ENCODE measurements around the gene MYO16.

MYO16 gene

DNA sequence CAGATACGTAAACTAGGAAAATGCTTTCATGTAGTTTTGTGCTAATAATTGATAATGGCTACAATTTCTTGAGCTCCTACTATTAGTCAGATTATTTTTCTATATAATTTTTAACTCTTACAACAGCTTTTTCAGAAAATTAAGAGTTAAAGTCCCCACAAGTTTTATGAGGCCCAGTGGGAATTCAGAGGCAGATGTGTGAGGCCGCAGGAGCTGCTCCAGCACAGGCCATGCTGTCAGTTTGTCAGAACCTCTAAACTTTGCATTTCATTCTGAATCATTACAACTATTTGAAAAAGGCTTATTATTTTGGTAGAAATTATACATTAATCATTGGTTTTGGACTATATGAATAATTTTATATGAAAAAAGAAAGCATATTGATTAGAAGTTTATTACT lies 370.8 kb downstream of the MYO16 start:
- Histone ChIP-seq H3K36me3 (ENCODE audit: control insufficient read depth, insufficient read depth, low read length) (no peaks in the 10 kb centered on the region), H3K4me3 (ENCODE audit: insufficient read depth, low read depth, low read length) (no peak overlapping the region), H3K27me3 (ENCODE audit: control insufficient read depth, insufficient read depth, low read length, poor library complexity, severe bottlenecking) (no peaks in the 10 kb centered on the region), H3K4me1 (ENCODE audit: control insufficient read depth, insufficient read depth, low read length) (no peaks in the 10 kb centered on the region), H3K27ac (ENCODE audit: insufficient read depth, low read depth, low read length, poor library complexity, severe bottlenecking) (no peak overlapping the region), H3K9me3 (ENCODE audit: control insufficient read depth, low read length) (no peaks in the 10 kb centered on the region)
- 85 to 86% methylated on average over 2 of the region's 2 CpGs for WGBS, 2 experiments

DNA sequence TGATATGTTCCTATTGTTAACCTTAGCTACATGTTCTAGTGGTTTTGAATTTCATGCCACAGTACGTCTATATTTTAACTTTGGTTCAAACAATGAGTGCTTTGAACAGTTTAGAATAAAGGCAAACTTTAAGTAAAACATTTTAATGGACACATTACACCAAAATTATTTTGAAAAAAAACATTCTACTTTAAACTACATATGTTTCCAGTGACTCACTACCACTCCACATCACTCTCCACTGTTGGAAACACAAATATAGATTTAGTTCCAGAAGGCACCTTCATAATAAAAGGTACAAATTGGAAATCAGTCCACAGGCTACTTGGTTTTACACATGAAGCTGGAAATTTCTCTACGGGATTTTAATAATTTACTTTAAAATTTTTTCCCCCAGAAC lies 373.5 kb downstream of the MYO16 start:
- Histone ChIP-seq H3K27me3 (ENCODE audit: control insufficient read depth, insufficient read depth, low read length, poor library complexity, severe bottlenecking) (no peaks in the 10 kb centered on the region), H3K4me1 (ENCODE audit: control insufficient read depth, insufficient read depth, low read length) (no peaks in the 10 kb centered on the region), H3K27ac (ENCODE audit: insufficient read depth, low read depth, low read length, poor library complexity, severe bottlenecking) (no peak overlapping the region), H3K4me3 (ENCODE audit: insufficient read depth, low read depth, low read length) (no peak overlapping the region), H3K36me3 (ENCODE audit: control insufficient read depth, insufficient read depth, low read length) (no peaks in the 10 kb centered on the region), H3K9me3 (ENCODE audit: control insufficient read depth, low read length) (no peaks in the 10 kb centered on the region)
- WGBS, 2 experiments: 100% methylated on average over 1 to 2 of the region's 2 CpGs

DNA sequence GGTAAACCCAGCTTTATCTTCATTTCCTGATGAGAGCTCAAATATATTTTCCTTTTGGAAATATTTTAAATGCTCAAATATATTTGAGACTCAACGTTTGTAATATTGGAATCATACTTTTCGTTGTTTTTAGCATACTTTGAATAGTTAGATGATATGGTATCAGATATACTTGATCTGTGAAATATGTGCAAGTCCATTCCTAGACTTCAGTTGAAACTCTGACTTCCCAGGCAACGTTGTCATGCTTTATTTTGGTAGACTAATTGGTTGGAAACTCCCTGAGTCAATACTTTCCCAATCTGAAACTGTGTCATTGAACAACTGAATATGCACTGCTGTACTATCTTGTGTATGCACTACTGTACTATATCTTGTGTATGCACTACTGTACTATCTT lies 378.5 kb downstream of the MYO16 start:
- H3K4me1 ChIP-seq (ENCODE audit: control insufficient read depth, insufficient read depth, low read length): peaks cover 9% of the 10 kb centered on the region
- H3K27me3 ChIP-seq (ENCODE audit: control insufficient read depth, insufficient read depth, low read length, poor library complexity, severe bottlenecking): no peaks in the 10 kb centered on the region
- H3K36me3 ChIP-seq (ENCODE audit: control insufficient read depth, insufficient read depth, low read length): no peaks in the 10 kb centered on the region
- 94 to 95% methylated on average over 3 of the region's 3 CpGs for WGBS, 2 experiments
- H3K4me3 ChIP-seq (ENCODE audit: insufficient read depth, low read depth, low read length): no peak overlapping the region
- no peaks in the 10 kb centered on the region for H3K9me3 ChIP-seq (ENCODE audit: control insufficient read depth, low read length)
- no peak overlapping the region for H3K27ac ChIP-seq (ENCODE audit: insufficient read depth, low read depth, low read length, poor library complexity, severe bottlenecking)

DNA sequence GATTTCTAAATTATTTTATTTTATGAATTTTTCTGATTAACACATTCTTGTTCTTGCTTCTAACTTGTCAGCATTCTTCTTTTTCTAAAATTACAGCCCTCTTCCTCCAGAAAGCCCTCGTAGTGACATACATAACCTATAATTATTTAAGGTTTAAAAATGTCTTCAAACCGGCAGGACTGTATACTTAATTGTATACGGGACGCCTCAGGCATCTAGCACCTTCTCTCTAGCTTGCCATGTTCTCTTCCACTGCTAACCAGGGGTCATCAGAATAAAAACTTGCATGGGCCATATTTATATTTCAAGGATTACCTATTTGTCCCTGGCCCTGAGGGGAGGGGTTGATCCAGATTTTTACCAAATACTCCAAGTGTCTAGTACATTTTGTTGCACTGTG lies 380.3 kb downstream of the MYO16 start:
- H3K27me3 ChIP-seq (ENCODE audit: control insufficient read depth, insufficient read depth, low read length, poor library complexity, severe bottlenecking): no peaks in the 10 kb centered on the region
- H3K9me3 ChIP-seq (ENCODE audit: control insufficient read depth, low read length): no peaks in the 10 kb centered on the region
- H3K4me3 ChIP-seq (ENCODE audit: insufficient read depth, low read depth, low read length): no peak overlapping the region
- peaks cover 9% of the 10 kb centered on the region for H3K4me1 ChIP-seq (ENCODE audit: control insufficient read depth, insufficient read depth, low read length)
- WGBS, 2 experiments: 90 to 98% methylated on average over 3 to 4 of the region's 4 CpGs
- H3K27ac ChIP-seq (ENCODE audit: insufficient read depth, low read depth, low read length, poor library complexity, severe bottlenecking): no peak overlapping the region
- H3K36me3 ChIP-seq (ENCODE audit: control insufficient read depth, insufficient read depth, low read length): no peaks in the 10 kb centered on the region

DNA sequence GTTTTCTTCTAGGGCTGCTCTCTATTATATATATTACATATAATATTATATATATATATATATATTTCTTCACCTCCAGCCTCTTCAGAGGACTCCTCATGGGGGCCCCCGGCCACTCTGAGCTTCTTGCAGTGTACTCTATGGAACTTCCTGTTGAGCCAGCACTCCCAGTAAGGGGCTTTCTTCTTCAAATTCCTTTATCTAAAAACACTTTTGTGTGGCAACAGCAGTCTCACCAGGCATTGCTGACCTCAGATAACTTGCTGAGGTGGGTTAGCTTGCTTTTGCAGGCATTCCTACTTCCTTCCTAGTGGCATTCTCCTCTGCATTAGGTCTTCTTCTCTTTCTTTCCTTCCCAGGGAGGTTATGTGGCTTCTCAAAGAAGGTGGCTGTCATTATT lies 381.5 kb downstream of the MYO16 start:
- H3K36me3 ChIP-seq (ENCODE audit: control insufficient read depth, insufficient read depth, low read length): no peaks in the 10 kb centered on the region
- no peak overlapping the region for H3K4me3 ChIP-seq (ENCODE audit: insufficient read depth, low read depth, low read length)
- 31 to 43% methylated on average over 1 of the region's 1 CpG for WGBS, 2 experiments
- no peaks in the 10 kb centered on the region for H3K9me3 ChIP-seq (ENCODE audit: control insufficient read depth, low read length)
- H3K4me1 ChIP-seq (ENCODE audit: control insufficient read depth, insufficient read depth, low read length): peaks cover 9% of the 10 kb centered on the region
- H3K27ac ChIP-seq (ENCODE audit: insufficient read depth, low read depth, low read length, poor library complexity, severe bottlenecking): no peak overlapping the region
- no peaks in the 10 kb centered on the region for H3K27me3 ChIP-seq (ENCODE audit: control insufficient read depth, insufficient read depth, low read length, poor library complexity, severe bottlenecking)

DNA sequence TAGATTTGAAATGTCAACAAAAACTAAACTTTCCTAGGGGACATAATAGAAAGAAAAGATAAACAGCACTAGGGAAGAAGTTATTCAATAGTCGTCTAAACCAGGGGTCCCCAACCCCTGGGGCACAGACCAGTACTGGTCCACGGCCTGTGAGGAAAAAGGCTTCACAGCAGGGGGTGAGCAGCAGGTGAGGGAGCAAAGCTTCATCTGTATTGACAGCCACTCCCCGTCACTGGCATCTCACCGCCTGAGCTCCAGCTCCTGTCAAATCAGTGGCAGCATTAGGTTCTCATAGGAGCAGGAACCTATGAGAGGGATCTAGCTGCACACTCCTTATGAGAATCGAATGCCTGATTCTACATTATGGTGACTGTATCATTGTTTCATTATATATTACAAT lies 382.7 kb downstream of the MYO16 start:
- H3K27ac ChIP-seq (ENCODE audit: insufficient read depth, low read depth, low read length, poor library complexity, severe bottlenecking): no peak overlapping the region
- no peaks in the 10 kb centered on the region for H3K9me3 ChIP-seq (ENCODE audit: control insufficient read depth, low read length)
- H3K4me1 ChIP-seq (ENCODE audit: control insufficient read depth, insufficient read depth, low read length): peaks cover 9% of the 10 kb centered on the region
- WGBS, 2 experiments: 30 to 39% methylated on average over 4 to 5 of the region's 5 CpGs
- H3K27me3 ChIP-seq (ENCODE audit: control insufficient read depth, insufficient read depth, low read length, poor library complexity, severe bottlenecking): no peaks in the 10 kb centered on the region
- no peak overlapping the region for H3K4me3 ChIP-seq (ENCODE audit: insufficient read depth, low read depth, low read length)
- H3K36me3 ChIP-seq (ENCODE audit: control insufficient read depth, insufficient read depth, low read length): no peaks in the 10 kb centered on the region

DNA sequence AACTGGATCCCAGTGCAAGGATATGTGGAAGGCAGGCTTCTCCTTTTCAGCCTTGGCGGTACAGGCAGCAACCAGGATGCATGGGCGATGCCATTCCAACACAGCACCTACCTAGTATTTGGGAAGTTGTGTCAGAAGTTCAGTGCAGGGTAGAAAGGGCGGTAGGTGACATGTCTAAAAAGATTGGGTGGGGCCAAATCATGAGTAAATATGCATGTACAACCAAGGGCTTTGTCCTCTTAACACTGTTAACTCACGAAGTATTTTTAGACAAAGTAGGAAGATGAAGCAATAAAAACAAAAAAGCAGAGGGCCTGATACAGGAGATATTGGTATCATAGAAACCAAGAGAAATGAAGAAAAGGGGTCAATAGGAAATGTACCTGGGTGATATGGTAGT lies 392.1 kb downstream of the MYO16 start:
- no peaks in the 10 kb centered on the region for H3K4me1 ChIP-seq (ENCODE audit: control insufficient read depth, insufficient read depth, low read length)
- H3K27me3 ChIP-seq (ENCODE audit: control insufficient read depth, insufficient read depth, low read length, poor library complexity, severe bottlenecking): no peaks in the 10 kb centered on the region
- no peaks in the 10 kb centered on the region for H3K9me3 ChIP-seq (ENCODE audit: control insufficient read depth, low read length)
- no peaks in the 10 kb centered on the region for H3K36me3 ChIP-seq (ENCODE audit: control insufficient read depth, insufficient read depth, low read length)
- H3K4me3 ChIP-seq (ENCODE audit: insufficient read depth, low read depth, low read length): no peak overlapping the region
- no peak overlapping the region for H3K27ac ChIP-seq (ENCODE audit: insufficient read depth, low read depth, low read length, poor library complexity, severe bottlenecking)
- 68 to 71% methylated on average over 4 of the region's 4 CpGs for WGBS, 2 experiments

DNA sequence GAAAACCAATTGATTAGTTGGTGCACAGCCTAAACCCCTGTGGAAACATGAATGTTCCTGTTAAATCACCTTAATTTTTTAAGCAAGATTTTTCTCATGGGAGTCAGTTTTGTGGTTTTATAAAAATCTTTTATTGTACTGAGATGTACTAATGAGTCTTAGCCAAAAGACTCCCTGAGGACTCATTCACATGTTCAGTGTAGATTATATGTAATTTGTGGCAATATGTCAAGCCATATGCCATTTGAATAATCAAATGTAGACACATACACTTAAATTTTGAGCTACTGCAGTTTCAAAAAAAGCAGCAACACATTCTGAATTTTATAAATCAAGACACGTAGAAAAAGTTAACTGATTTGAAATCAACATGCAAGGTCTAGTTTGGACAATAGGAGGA lies 395.2 kb downstream of the MYO16 start:
- no peak overlapping the region for H3K27ac ChIP-seq (ENCODE audit: insufficient read depth, low read depth, low read length, poor library complexity, severe bottlenecking)
- no peaks in the 10 kb centered on the region for H3K36me3 ChIP-seq (ENCODE audit: control insufficient read depth, insufficient read depth, low read length)
- no peaks in the 10 kb centered on the region for H3K4me1 ChIP-seq (ENCODE audit: control insufficient read depth, insufficient read depth, low read length)
- no peak overlapping the region for H3K4me3 ChIP-seq (ENCODE audit: insufficient read depth, low read depth, low read length)
- no peaks in the 10 kb centered on the region for H3K27me3 ChIP-seq (ENCODE audit: control insufficient read depth, insufficient read depth, low read length, poor library complexity, severe bottlenecking)
- 94 to 100% methylated on average over 1 of the region's 1 CpG for WGBS, 2 experiments
- no peaks in the 10 kb centered on the region for H3K9me3 ChIP-seq (ENCODE audit: control insufficient read depth, low read length)

DNA sequence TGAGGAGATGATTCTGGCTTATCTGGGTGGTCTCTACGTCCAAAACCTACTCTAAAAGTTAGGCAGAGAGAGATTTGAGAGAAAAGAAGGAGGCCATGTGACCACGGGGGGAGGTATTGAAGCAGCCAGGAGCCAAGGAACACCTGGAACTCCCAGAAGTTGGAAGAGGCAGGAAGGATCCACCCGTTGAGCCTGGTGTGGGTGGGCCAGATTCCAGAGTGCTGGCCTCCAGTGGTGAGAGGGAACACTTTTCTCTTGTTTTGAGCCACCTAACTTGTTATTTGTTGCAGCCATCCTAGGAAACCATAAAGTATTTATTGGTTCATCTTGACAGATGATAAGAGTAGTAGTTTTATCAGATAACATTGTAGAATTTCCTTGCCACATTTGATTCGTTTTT lies 396.9 kb downstream of the MYO16 start:
- H3K27ac ChIP-seq (ENCODE audit: insufficient read depth, low read depth, low read length, poor library complexity, severe bottlenecking): no peak overlapping the region
- no peak overlapping the region for H3K4me3 ChIP-seq (ENCODE audit: insufficient read depth, low read depth, low read length)
- H3K36me3 ChIP-seq (ENCODE audit: control insufficient read depth, insufficient read depth, low read length): no peaks in the 10 kb centered on the region
- WGBS, 2 experiments: 82 to 87% methylated on average over 4 of the region's 4 CpGs
- H3K4me1 ChIP-seq (ENCODE audit: control insufficient read depth, insufficient read depth, low read length): no peaks in the 10 kb centered on the region
- no peaks in the 10 kb centered on the region for H3K9me3 ChIP-seq (ENCODE audit: control insufficient read depth, low read length)
- no peaks in the 10 kb centered on the region for H3K27me3 ChIP-seq (ENCODE audit: control insufficient read depth, insufficient read depth, low read length, poor library complexity, severe bottlenecking)

DNA sequence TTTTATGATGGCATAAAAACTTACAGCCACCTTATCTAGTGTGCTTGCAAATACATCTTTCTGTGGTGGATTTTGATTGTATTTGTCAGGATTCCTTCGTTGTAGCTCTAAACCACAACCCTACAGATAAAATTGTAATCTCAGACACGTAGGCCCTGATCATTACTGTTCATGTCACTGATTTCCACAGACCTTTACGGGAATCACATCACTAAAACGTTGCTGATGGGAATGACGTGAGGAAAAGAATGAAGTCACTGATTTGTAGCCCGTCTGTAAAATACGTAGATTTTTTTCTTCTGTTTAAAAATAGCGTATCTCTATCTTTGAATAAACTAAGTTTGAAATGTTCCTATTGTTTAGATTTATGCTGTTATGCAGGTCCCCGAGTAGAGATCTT lies 399.2 kb downstream of the MYO16 start:
- no peaks in the 10 kb centered on the region for H3K4me1 ChIP-seq (ENCODE audit: control insufficient read depth, insufficient read depth, low read length)
- H3K27me3 ChIP-seq (ENCODE audit: control insufficient read depth, insufficient read depth, low read length, poor library complexity, severe bottlenecking): no peaks in the 10 kb centered on the region
- no peaks in the 10 kb centered on the region for H3K36me3 ChIP-seq (ENCODE audit: control insufficient read depth, insufficient read depth, low read length)
- 94 to 96% methylated on average over 9 of the region's 9 CpGs for WGBS, 2 experiments
- H3K9me3 ChIP-seq (ENCODE audit: control insufficient read depth, low read length): no peaks in the 10 kb centered on the region
- H3K4me3 ChIP-seq (ENCODE audit: insufficient read depth, low read depth, low read length): no peak overlapping the region
- no peak overlapping the region for H3K27ac ChIP-seq (ENCODE audit: insufficient read depth, low read depth, low read length, poor library complexity, severe bottlenecking)

DNA sequence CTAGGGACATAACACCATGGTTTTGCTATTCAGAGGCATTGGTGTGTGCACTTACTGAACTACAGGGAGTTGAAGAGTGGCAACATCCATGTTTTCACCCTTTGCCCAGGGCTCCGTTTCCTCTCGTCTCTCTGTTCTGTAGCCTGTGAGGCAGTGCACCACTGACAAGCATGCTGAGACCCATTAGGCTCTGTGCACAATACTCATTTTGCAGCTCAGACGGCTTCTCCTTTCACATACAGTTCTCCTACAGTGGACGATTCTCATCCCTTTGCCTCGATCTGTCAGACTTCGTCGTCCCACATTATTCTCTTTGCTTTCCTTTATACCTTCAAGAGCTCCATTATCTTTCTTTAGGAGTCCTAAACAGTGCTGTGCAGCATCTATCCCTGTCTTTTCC lies 403.7 kb downstream of the MYO16 start:
- Histone ChIP-seq H3K9me3 (ENCODE audit: control insufficient read depth, low read length) (no peaks in the 10 kb centered on the region), H3K27ac (ENCODE audit: insufficient read depth, low read depth, low read length, poor library complexity, severe bottlenecking) (no peak overlapping the region), H3K36me3 (ENCODE audit: control insufficient read depth, insufficient read depth, low read length) (no peaks in the 10 kb centered on the region), H3K27me3 (ENCODE audit: control insufficient read depth, insufficient read depth, low read length, poor library complexity, severe bottlenecking) (no peaks in the 10 kb centered on the region), H3K4me3 (ENCODE audit: insufficient read depth, low read depth, low read length) (no peak overlapping the region), H3K4me1 (ENCODE audit: control insufficient read depth, insufficient read depth, low read length) (peaks cover 4% of the 10 kb centered on the region)
- WGBS, 2 experiments: 88% methylated on average over 7 of the region's 7 CpGs

Data from ectodermal cell (in vitro differentiated cells).